ES-I3 (cell line): ENCODE results near the gene TTC9B.

ENCODE experiments used
- H3K36me3 ChIP-seq: 2 replicates; pipeline ENCODE4 v1.6.1; 2013; ENCODE audit warnings: mild to moderate bottlenecking, low read length, control low read depth, moderate library complexity; ENCODE audit not compliant: insufficient read depth
- H3K4me1 ChIP-seq: 2 replicates; pipeline ENCODE4 v1.6.1; 2013; ENCODE audit warnings: mild to moderate bottlenecking, control low read depth, low read length; ENCODE audit not compliant: insufficient read depth
- H3K9ac ChIP-seq: 2 replicates; pipeline ENCODE4 v1.6.1; 2013; ENCODE audit warnings: low read depth, mild to moderate bottlenecking, low read length, moderate library complexity
- H3K9me3 ChIP-seq: 2 replicates; pipeline ENCODE4 v1.6.1; 2013; ENCODE audit warnings: mild to moderate bottlenecking, low read length, moderate library complexity; ENCODE audit not compliant: control insufficient read depth, insufficient read depth

The TTC9B gene

GRCh38 chr19:40254714-40255418, 36.7 kb upstream of the TTC9B start:
- H3K36me3 ChIP-seq: peaks cover 12% of the 10 kb centered on the region; the same call in 1 of the 2 replicates
- no peaks in the 10 kb centered on the region for H3K9me3 ChIP-seq
- no peak overlapping the region for H3K9ac ChIP-seq
- H3K4me1 ChIP-seq: peaks cover 6% of the 10 kb centered on the region

GRCh38 chr19:40253611-40254092, 35.5 kb upstream of the TTC9B start:
- no peaks in the 10 kb centered on the region for H3K9me3 ChIP-seq
- peaks cover 12% of the 10 kb centered on the region; the same call in 1 of the 2 replicates for H3K36me3 ChIP-seq
- peaks cover 6% of the 10 kb centered on the region for H3K4me1 ChIP-seq
- no peak overlapping the region for H3K9ac ChIP-seq

GRCh38 chr19:40252395-40252794, 34.2 kb upstream of the TTC9B start:
- H3K9ac ChIP-seq: no peak overlapping the region
- no peaks in the 10 kb centered on the region for H3K9me3 ChIP-seq
- H3K4me1 ChIP-seq: peaks cover 6% of the 10 kb centered on the region
- peaks cover 12% of the 10 kb centered on the region; the same call in 1 of the 2 replicates for H3K36me3 ChIP-seq

GRCh38 chr19:40251991-40252390, 33.8 kb upstream of the TTC9B start:
- H3K9ac ChIP-seq: no peak overlapping the region
- H3K36me3 ChIP-seq: peaks cover 12% of the 10 kb centered on the region; the same call in 1 of the 2 replicates
- peaks cover 6% of the 10 kb centered on the region for H3K4me1 ChIP-seq
- no peaks in the 10 kb centered on the region for H3K9me3 ChIP-seq

- Histone ChIP-seq H3K9ac (no peak overlapping the region), H3K9me3 (no peaks in the 10 kb centered on the region), H3K36me3 (peaks cover 10% of the 10 kb centered on the region; the same call in 1 of the 2 replicates), H3K4me1 (peaks cover 6% of the 10 kb centered on the region)
Observed at GRCh38 chr19:40251244-40251643, 33.1 kb upstream of the TTC9B start.

GRCh38 chr19:40249781-40250180, 31.6 kb upstream of the TTC9B start:
- Histone ChIP-seq H3K36me3 (0 out of 2 replicates have a peak, but pooled peaks cover 8% of the 10 kb centered on the region), H3K4me1 (peaks cover 10% of the 10 kb centered on the region), H3K9me3 (no peaks in the 10 kb centered on the region), H3K9ac (no peak overlapping the region)

- Histone ChIP-seq H3K36me3 (0 out of 2 replicates have a peak, but pooled peaks cover 8% of the 10 kb centered on the region), H3K4me1 (peaks cover 11% of the 10 kb centered on the region), H3K9ac (no peak overlapping the region), H3K9me3 (no peaks in the 10 kb centered on the region)
Observed at GRCh38 chr19:40249201-40249600, 31.0 kb upstream of the TTC9B start.

GRCh38 chr19:40247735-40248262, 29.6 kb upstream of the TTC9B start:
- H3K36me3 ChIP-seq: 0 out of 2 replicates have a peak, but pooled peaks cover 3% of the 10 kb centered on the region
- H3K4me1 ChIP-seq: peaks cover 7% of the 10 kb centered on the region
- no peak overlapping the region for H3K9ac ChIP-seq
- no peaks in the 10 kb centered on the region for H3K9me3 ChIP-seq

- Histone ChIP-seq H3K9me3 (no peaks in the 10 kb centered on the region), H3K36me3 (0 out of 2 replicates have a peak, but pooled peaks cover 3% of the 10 kb centered on the region), H3K9ac (no peak overlapping the region)
Observed at GRCh38 chr19:40247178-40247577, 29.0 kb upstream of the TTC9B start.

GRCh38 chr19:40246292-40247073, 28.3 kb upstream of the TTC9B start:
- Histone ChIP-seq H3K9me3 (no peaks in the 10 kb centered on the region), H3K9ac (no peak overlapping the region), H3K36me3 (0 out of 2 replicates have a peak, but pooled peaks cover 3% of the 10 kb centered on the region)

More at GRCh38 chr19:40247178-40247577, 29.0 kb upstream of the TTC9B start:
- peaks cover 5% of the 10 kb centered on the region; the same call in 1 of the 2 replicates for H3K4me1 ChIP-seq

GRCh38 chr19:40245506-40246128, 27.4 kb upstream of the TTC9B start:
- Histone ChIP-seq H3K4me1 (peaks cover 5% of the 10 kb centered on the region; the same call in 1 of the 2 replicates), H3K9ac (no peak overlapping the region), H3K9me3 (no peaks in the 10 kb centered on the region), H3K36me3 (0 out of 2 replicates have a peak, but pooled peaks cover 4% of the 10 kb centered on the region)

More at GRCh38 chr19:40246292-40247073, 28.3 kb upstream of the TTC9B start:
- H3K4me1 ChIP-seq: peaks cover 5% of the 10 kb centered on the region; the same call in 1 of the 2 replicates

GRCh38 chr19:40244579-40245317, 26.6 kb upstream of the TTC9B start:
- H3K9ac ChIP-seq: no peak overlapping the region
- H3K9me3 ChIP-seq: no peaks in the 10 kb centered on the region
- peaks cover 5% of the 10 kb centered on the region; the same call in 1 of the 2 replicates for H3K4me1 ChIP-seq
- H3K36me3 ChIP-seq: 0 out of 2 replicates have a peak, but pooled peaks cover 4% of the 10 kb centered on the region

GRCh38 chr19:40243181-40243580, 25.0 kb upstream of the TTC9B start:
- no peaks in the 10 kb centered on the region for H3K9me3 ChIP-seq
- H3K9ac ChIP-seq: no peak overlapping the region
- peaks cover 5% of the 10 kb centered on the region; the same call in 1 of the 2 replicates for H3K4me1 ChIP-seq
- H3K36me3 ChIP-seq: peaks cover 8% of the 10 kb centered on the region; the same call in 1 of the 2 replicates
